CD8-positive, alpha-beta memory T cell (primary cell): Measurements from ENCODE around the gene ACTR3. TPM values are rescaled to one million over a fixed set of nuclear protein-coding genes. Genes with fewer than 3 reads are reported as not detected.

Experiments
- CTCF ChIA-PET: fragments of 350-600 bp; sonication (Branson Sonifier 250); formaldehyde crosslinking; loops from one replicate; lab custom pipeline; 2021; ENCODE audit warnings: antibody characterized with exemption; lab: Charles Lee
- POLR2A ChIA-PET: fragments of 350-600 bp; sonication (Branson Sonifier 250); formaldehyde crosslinking; loops from one replicate; lab custom pipeline; 2021; ENCODE audit warnings: antibody characterized with exemption; lab: Charles Lee
- DNase-seq, 5 donors: peaks; one replicate each; pipeline versions ENCODE4 v3.0.0 to v3.0.0-alpha.2; 2020 to 2022; ENCODE audit warnings: mixed read lengths in 1 of 5
- H3K27ac ChIP-seq: one replicate; pipeline ENCODE4 v1.7.0; 2013; ENCODE audit warnings: low read depth, mild to moderate bottlenecking, low read length, moderate library complexity
- H3K27me3 ChIP-seq: 2 replicates; pipeline ENCODE4 v1.7.0; 2013; ENCODE audit warnings: low read length, mild to moderate bottlenecking; ENCODE audit not compliant: insufficient read depth, poor library complexity, severe bottlenecking
- H3K36me3 ChIP-seq: 2 replicates; pipeline ENCODE4 v1.7.0; 2013; ENCODE audit warnings: mild to moderate bottlenecking, low read length, moderate library complexity; ENCODE audit not compliant: insufficient read depth
- H3K4me1 ChIP-seq: 2 replicates; pipeline ENCODE4 v1.7.0; 2013; ENCODE audit warnings: mild to moderate bottlenecking, low read length, moderate library complexity; ENCODE audit not compliant: insufficient read depth
- H3K4me3 ChIP-seq: 2 replicates; pipeline ENCODE4 v1.7.0; 2013; ENCODE audit warnings: mild to moderate bottlenecking, low read length
- H3K9me3 ChIP-seq: 2 replicates; pipeline ENCODE4 v1.7.0; 2013; ENCODE audit warnings: mild to moderate bottlenecking, low read length
- H3K27ac Mint-ChIP-seq, 8 donors: one replicate each; pipeline ENCODE4 v1.8.0; 2020 to 2021; ENCODE audit warnings: mixed read lengths in 8 of 8, mild to moderate bottlenecking in 6 of 8, inconsistent platforms in 3 of 8, moderate library complexity in 3 of 8
- H3K27me3 Mint-ChIP-seq, 2 donors: one replicate each; pipeline ENCODE4 v1.8.0; 2020 to 2021; ENCODE audit warnings: mixed read lengths in 2 of 2, mild to moderate bottlenecking in 1 of 2, moderate library complexity in 1 of 2
- H3K36me3 Mint-ChIP-seq, 3 donors: one replicate each; pipeline ENCODE4 v1.8.0; 2020 to 2021; ENCODE audit warnings: mixed read lengths in 3 of 3, inconsistent platforms in 1 of 3, mild to moderate bottlenecking in 1 of 3
- H3K4me1 Mint-ChIP-seq, 3 donors: one replicate each; pipeline ENCODE4 v1.8.0; 2020 to 2021; ENCODE audit warnings: mixed read lengths in 3 of 3, inconsistent platforms in 1 of 3, mild to moderate bottlenecking in 1 of 3
- H3K4me3 Mint-ChIP-seq, 7 donors: one replicate each; pipeline ENCODE4 v1.8.0; 2020 to 2021; ENCODE audit warnings: mixed read lengths in 7 of 7, mild to moderate bottlenecking in 6 of 7, moderate library complexity in 4 of 7, inconsistent platforms in 2 of 7
- H3K9me3 Mint-ChIP-seq, 5 donors: one replicate each; pipeline ENCODE4 v1.8.0; 2020 to 2022; ENCODE audit warnings: mixed read lengths in 5 of 5, mild to moderate bottlenecking in 3 of 5, moderate library complexity in 2 of 5, inconsistent platforms in 1 of 5
- polyA plus RNA-seq: library from polyadenylated mRNA; unstranded; fragments of 300-500 nt; fragmentation: Illumina TruSeq; gene quantifications from one replicate; pipeline ENCODE4 v1.2.3, GENCODE V29; 2021
- total RNA-seq, 2 experiments: library from RNA; stranded (reverse); gene quantifications; one replicate each; pipeline ENCODE4 v1.2.3, GENCODE V29; 2021

The ACTR3 gene
- total and polyA plus RNA-seq, 3 experiments from 2014 or later: 478 to 532 (median 512) TPM

DNA sequence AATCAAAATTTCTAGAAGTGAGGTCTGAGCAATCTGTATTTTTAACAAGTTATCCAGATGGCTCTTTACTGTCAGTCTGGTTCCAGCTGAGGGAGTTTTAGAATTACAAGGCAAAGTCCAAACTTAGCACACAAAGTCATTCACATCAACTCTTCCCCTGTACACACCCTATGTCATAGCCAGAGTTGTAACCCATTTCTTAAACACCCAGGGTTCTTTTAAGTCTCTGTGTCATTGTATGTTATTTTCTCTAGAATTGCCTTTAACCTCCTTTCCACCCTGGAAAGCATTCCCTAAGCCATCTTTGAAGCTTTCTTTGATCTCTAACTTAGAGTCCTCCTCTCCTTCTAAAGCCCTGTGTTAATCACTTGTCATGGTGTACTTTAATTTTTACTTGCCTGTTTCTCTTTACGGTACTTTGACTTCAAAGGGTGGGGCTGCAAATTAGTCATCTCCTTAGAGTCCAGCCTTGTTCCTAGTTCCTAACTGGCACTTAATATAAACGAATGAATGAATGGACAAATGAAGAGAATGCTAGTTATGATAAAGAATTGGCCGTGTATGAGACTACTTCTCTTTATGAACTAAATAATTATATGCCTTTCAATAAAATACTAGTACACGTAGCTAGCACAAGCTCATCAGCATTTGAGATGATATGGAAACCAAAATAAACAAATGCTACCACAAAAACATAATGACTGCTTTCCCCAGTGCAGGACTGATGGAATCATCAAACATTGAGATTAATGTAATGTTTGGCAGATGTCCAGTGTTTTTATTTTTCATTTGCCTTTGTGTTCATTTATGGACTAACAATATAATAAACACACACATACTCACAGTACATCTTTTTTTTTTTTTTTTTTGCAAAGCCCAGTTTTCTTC lies 11.9 kb upstream of the ACTR3 start:
- POLR2A ChIA-PET: no interaction called here
- DNase-seq: no peak
- Histone ChIP-seq H3K27me3 (no peaks in the 10 kb centered on the region), H3K36me3 (no peaks in the 10 kb centered on the region), H3K4me1 (peaks cover 26% of the 10 kb centered on the region), H3K9me3 (no peaks in the 10 kb centered on the region), H3K27ac (no peak overlapping the region), H3K4me3 (no peak overlapping the region)
- peaks cover 21 to 37% (median 34%) of the 10 kb centered on the region in 3 donors for H3K4me1 Mint-ChIP-seq
- no peaks in the 10 kb centered on the region for H3K9me3 Mint-ChIP-seq
- CTCF ChIA-PET: no interaction called here
- peak overlapping the region in 2 of 7 donors; percentile 4 to 22 for H3K4me3 Mint-ChIP-seq
- peaks cover 0 to 7% (median 1%) of the 10 kb centered on the region in 3 donors for H3K36me3 Mint-ChIP-seq
- peaks cover 0 to 2% of the 10 kb centered on the region in 2 donors for H3K27me3 Mint-ChIP-seq
- H3K27ac Mint-ChIP-seq: peak overlapping the region in 7 of 8 donors; percentile 18 to 99 (median 58)

GRCh38 chr2:113878743-113879142 lies 11.1 kb upstream of the ACTR3 start:
- H3K27ac ChIP-seq: no peak overlapping the region
- H3K36me3 ChIP-seq: no peaks in the 10 kb centered on the region
- H3K9me3 ChIP-seq: no peaks in the 10 kb centered on the region
- Mint-ChIP-seq H3K27me3 (no peaks in the 10 kb centered on the region), H3K9me3 (no peaks in the 10 kb centered on the region), H3K4me3 (no peak overlapping the region), H3K4me1 (peaks cover 22 to 37% (median 34%) of the 10 kb centered on the region in 3 donors), H3K27ac (peak overlapping the region in 1 of 8 donors; percentile 54), H3K36me3 (peaks cover 0 to 10% (median 3%) of the 10 kb centered on the region in 3 donors)
- ChIA-PET POLR2A (no interaction called here), CTCF (no interaction called here)
- H3K27me3 ChIP-seq: no peaks in the 10 kb centered on the region
- no peak for DNase-seq
- peaks cover 26% of the 10 kb centered on the region for H3K4me1 ChIP-seq
- H3K4me3 ChIP-seq: no peak overlapping the region

DNA sequence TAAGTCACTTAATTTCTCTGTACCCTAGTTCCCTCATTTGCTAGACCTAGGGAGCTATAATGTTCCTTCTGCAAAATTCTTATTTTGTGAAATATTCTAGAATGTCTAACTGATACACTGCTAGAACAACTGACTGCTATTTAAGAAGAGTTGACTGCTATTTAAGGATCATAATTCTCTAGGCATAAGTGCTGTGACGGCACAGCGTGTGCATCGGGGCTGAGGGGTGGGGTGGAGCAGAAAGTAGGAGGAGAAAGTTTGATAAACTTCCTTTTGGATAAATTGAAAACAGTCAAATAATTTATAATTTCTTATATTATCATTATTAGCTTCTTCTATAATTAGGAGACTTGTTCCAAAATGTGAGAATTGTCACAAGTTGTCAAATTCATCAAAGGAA lies 10.4 kb upstream of the ACTR3 start:
- Mint-ChIP-seq H3K4me1 (peaks cover 21 to 34% (median 33%) of the 10 kb centered on the region in 3 donors), H3K36me3 (peaks cover 0 to 11% (median 3%) of the 10 kb centered on the region in 3 donors), H3K27me3 (no peaks in the 10 kb centered on the region), H3K9me3 (no peaks in the 10 kb centered on the region), H3K27ac (no peak overlapping the region), H3K4me3 (no peak overlapping the region)
- no peaks in the 10 kb centered on the region for H3K36me3 ChIP-seq
- H3K9me3 ChIP-seq: no peaks in the 10 kb centered on the region
- ChIA-PET CTCF (no interaction called here), POLR2A (no interaction called here)
- H3K4me3 ChIP-seq: no peak overlapping the region
- DNase-seq: no peak
- H3K4me1 ChIP-seq: peaks cover 26% of the 10 kb centered on the region
- H3K27me3 ChIP-seq: no peaks in the 10 kb centered on the region
- no peak overlapping the region for H3K27ac ChIP-seq

- Histone ChIP-seq H3K27ac (no peak overlapping the region), H3K9me3 (no peaks in the 10 kb centered on the region), H3K4me1 (peaks cover 32% of the 10 kb centered on the region), H3K36me3 (no peaks in the 10 kb centered on the region), H3K4me3 (no peak overlapping the region), H3K27me3 (no peaks in the 10 kb centered on the region)
- Mint-ChIP-seq H3K4me3 (peak overlapping the region; percentile 49 to 91 (median 69)), H3K27ac (peak overlapping the region; percentile 65 to 95 (median 87)), H3K9me3 (no peaks in the 10 kb centered on the region), H3K27me3 (no peaks in the 10 kb centered on the region), H3K36me3 (peaks cover 1 to 21% (median 3%) of the 10 kb centered on the region in 3 donors), H3K4me1 (peaks cover 46 to 54% (median 53%) of the 10 kb centered on the region in 3 donors)
- POLR2A ChIA-PET: no interaction called here
- DNase-seq: peak in 1 of 5 donors; percentile 7
- CTCF ChIA-PET: no interaction called here
Measured at GRCh38 chr2:113886479-113887008, 3.3 kb upstream of the ACTR3 start.

- Mint-ChIP-seq H3K9me3 (no peaks in the 10 kb centered on the region), H3K4me3 (peak overlapping the region; percentile 56 to 91 (median 61)), H3K4me1 (peaks cover 51 to 61% (median 59%) of the 10 kb centered on the region in 3 donors), H3K27me3 (no peaks in the 10 kb centered on the region), H3K36me3 (peaks cover 1 to 18% (median 3%) of the 10 kb centered on the region in 3 donors), H3K27ac (peak overlapping the region; percentile 65 to 95 (median 87))
- H3K4me1 ChIP-seq: peaks cover 39% of the 10 kb centered on the region
- H3K4me3 ChIP-seq: peak overlapping the region; percentile 4
- H3K27ac ChIP-seq: no peak overlapping the region
- ChIA-PET CTCF (no interaction called here), POLR2A (no interaction called here)
- H3K36me3 ChIP-seq: no peaks in the 10 kb centered on the region
- no peak for DNase-seq
- H3K27me3 ChIP-seq: no peaks in the 10 kb centered on the region
- H3K9me3 ChIP-seq: no peaks in the 10 kb centered on the region
Measured at GRCh38 chr2:113887009-113887792, 2.7 kb upstream of the ACTR3 start.

GRCh38 chr2:113888641-113889470 lies 1.0 kb upstream of the ACTR3 start:
- ChIA-PET CTCF (interaction anchor here (1.2 to 1.3 kb wide), 2 partner anchors 12 to 119 kb away, joined by 3 to 4 read pairs; no protein-coding TSS in a partner anchor), POLR2A (interaction anchor here (0.6 to 1.6 kb wide), 3 partner anchors 19 to 132 kb away, joined by 4 to 6 read pairs (median 4); partner anchors contain the start of gene SLC35F5)
- Mint-ChIP-seq H3K36me3 (peaks cover 0 to 25% (median 7%) of the 10 kb centered on the region in 3 donors), H3K27ac (peak overlapping the region; percentile 94 to 98 (median 96)), H3K27me3 (no peaks in the 10 kb centered on the region), H3K4me1 (peaks cover 66 to 77% (median 76%) of the 10 kb centered on the region in 3 donors), H3K4me3 (peak overlapping the region; percentile 91 to 100 (median 98)), H3K9me3 (no peaks in the 10 kb centered on the region)
- Histone ChIP-seq H3K9me3 (no peaks in the 10 kb centered on the region), H3K4me1 (peaks cover 55% of the 10 kb centered on the region), H3K27me3 (no peaks in the 10 kb centered on the region), H3K27ac (peak overlapping the region; percentile 78), H3K4me3 (peak overlapping the region; percentile 90), H3K36me3 (no peaks in the 10 kb centered on the region)
- no peak for DNase-seq
